ENCODE data around the gene ATP1A4.
"Not testable (repeated sequence)": the region's sequence is repeated elsewhere in the genome, so short reads cannot be mapped to it uniquely, and the experiment has no call there.

The ATP1A4 gene

GRCh38 chr1:160124705-160125478 is 26.5 kb upstream of the ATP1A4 start:
- no peak for DNase-seq

- DNase-seq = no peak
Observed at GRCh38 chr1:160125746-160126145, 25.7 kb upstream of the ATP1A4 start.

- DNase-seq = not testable (repeated sequence)
Observed at GRCh38 chr1:160126342-160126741, 25.1 kb upstream of the ATP1A4 start.

DNA sequence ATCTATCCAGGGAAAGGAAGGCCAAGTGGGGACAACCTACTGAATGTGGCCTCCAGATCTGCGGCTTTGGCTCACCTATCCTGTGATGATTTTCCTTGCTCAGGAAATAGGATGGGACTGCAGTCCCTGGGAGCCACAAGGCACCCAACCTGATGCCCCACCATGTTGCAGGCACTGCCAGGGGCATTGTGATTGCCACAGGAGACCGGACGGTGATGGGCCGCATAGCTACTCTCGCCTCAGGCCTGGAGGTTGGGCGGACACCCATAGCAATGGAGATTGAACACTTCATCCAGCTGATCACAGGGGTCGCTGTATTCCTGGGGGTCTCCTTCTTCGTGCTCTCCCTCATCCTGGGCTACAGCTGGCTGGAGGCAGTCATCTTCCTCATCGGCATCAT is 24.0 kb upstream of the ATP1A4 start:
- no peak for DNase-seq

- no peak for DNase-seq
Observed at GRCh38 chr1:160127865-160128523, 23.4 kb upstream of the ATP1A4 start.

DNA sequence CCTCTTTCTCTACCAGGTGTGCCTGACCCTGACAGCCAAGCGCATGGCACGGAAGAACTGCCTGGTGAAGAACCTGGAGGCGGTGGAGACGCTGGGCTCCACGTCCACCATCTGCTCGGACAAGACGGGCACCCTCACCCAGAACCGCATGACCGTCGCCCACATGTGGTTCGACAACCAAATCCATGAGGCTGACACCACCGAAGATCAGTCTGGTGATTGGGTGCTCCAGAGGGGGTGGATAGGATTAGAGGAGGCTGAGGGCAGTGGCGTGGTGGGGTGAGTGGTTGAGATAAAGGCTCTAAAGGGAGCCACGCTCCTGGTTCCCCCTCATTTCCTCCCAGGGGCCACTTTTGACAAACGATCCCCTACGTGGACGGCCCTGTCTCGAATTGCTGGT is 22.8 kb upstream of the ATP1A4 start:
- no peak for DNase-seq

DNA sequence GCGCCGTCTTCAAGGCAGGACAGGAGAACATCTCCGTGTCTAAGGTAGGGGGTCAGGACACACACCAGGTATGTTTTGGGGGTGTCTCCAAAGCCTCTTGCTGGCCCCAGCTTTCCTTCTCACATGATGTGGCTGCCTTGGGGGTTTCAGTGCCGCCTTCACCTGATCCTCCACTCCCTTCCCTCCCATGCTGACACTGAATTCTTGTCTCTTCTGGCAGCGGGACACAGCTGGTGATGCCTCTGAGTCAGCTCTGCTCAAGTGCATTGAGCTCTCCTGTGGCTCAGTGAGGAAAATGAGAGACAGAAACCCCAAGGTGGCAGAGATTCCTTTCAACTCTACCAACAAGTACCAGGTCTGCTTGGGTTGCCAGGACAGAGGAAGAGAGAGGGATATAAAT is 22.4 kb upstream of the ATP1A4 start:
- no peak for DNase-seq

- DNase-seq = no peak
Observed at GRCh38 chr1:160129558-160129957, 21.8 kb upstream of the ATP1A4 start.

GRCh38 chr1:160129966-160130365 is 21.4 kb upstream of the ATP1A4 start:
- no peak for DNase-seq

- DNase-seq = no peak
Observed at GRCh38 chr1:160130486-160130885, 20.9 kb upstream of the ATP1A4 start.

- no peak for DNase-seq
Observed at GRCh38 chr1:160130939-160131338, 20.5 kb upstream of the ATP1A4 start.

DNA sequence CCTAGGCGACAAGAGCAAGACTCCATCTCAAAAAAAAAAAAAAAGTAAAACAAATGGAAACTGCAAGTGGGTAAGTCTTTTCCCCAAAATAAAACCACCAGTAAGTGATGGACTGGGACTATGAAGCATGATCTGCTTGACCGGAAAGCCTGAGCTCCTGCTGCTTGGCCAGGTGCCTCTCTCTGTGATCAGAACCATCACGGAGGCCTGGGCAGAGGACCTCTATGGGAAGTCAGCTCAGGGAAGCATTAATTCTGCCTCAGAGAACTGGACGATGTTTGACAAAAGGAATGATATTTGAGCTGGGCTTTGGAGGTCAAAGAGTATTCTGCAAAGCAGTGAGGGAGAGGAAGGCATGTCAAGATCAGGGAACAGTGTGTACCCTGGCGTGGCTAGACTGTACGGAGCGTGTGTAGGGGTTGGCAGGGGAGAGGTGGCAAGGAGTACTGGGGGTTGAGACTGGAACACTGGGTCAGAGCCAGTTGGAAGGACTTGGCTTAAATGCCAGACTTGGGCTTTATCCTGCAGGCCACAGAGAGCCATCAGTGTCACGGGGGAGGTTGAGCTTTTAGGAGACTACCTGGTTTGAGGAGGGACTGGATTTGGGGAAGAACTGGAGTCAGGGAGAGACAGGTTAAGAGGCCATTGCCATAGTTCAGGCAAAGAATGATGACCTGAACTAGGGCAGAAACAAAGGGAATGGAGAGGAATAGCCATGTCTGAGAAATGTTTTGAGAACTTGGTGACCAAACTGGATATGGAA is 19.4 kb upstream of the ATP1A4 start:
- no peak for DNase-seq

DNA sequence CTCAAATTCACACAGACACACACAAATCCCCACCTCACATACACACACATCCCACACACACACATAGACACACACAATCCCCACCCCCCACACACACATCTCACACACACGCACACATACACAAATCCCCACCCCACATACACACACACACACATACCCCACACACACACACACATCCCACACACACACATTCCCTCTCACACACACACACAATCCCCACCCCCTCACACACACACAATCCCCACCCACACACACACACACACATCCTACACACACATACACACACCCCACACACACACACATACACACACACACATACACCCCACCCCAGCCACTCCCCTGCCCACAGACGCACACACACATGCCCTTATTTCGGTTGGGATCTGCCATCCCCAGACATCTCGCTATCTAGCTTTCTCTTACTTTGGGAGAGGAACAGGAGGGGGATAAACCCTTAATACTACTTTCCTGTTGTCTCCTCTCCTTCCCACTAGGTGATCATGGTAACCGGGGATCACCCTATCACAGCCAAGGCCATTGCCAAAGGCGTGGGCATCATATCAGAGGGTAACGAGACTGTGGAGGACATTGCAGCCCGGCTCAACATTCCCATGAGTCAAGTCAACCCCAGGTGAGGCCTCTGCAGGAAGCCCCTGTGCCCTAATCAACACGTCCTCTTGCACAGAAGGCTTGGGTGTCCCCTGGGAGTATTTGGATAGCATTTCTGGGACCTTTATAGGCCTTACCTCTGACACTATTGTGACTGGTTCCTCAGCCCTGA is 17.2 kb upstream of the ATP1A4 start:
- no peak for DNase-seq

DNA sequence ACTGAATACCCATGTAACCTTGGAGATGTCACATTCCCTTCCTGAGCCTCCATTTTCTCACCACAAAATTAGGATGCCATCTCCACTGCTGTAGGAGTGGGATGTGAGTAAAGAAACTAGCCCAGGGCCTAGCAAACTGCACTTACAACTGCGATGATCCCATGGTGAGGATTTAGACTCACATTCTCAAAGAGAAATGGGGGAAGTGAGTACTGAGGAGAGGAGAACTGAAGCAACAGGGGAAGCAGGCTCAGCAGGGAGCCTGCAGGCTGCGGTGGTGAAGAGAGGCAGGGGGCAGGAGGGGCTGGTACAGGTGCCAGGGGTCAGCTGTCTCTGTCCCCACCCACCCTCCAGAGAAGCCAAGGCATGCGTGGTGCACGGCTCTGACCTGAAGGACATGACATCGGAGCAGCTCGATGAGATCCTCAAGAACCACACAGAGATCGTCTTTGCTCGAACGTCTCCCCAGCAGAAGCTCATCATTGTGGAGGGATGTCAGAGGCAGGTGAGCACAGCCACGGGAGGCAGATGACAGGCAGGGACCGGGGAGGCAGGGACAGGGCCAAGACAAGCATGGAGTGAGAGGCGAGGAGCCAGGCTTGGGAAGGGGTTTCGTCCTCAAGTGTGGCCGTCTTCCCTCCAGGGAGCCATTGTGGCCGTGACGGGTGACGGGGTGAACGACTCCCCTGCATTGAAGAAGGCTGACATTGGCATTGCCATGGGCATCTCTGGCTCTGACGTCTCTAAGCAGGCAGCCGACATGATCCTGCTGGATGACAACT is 16.4 kb upstream of the ATP1A4 start:
- DNase-seq = no peak

DNA sequence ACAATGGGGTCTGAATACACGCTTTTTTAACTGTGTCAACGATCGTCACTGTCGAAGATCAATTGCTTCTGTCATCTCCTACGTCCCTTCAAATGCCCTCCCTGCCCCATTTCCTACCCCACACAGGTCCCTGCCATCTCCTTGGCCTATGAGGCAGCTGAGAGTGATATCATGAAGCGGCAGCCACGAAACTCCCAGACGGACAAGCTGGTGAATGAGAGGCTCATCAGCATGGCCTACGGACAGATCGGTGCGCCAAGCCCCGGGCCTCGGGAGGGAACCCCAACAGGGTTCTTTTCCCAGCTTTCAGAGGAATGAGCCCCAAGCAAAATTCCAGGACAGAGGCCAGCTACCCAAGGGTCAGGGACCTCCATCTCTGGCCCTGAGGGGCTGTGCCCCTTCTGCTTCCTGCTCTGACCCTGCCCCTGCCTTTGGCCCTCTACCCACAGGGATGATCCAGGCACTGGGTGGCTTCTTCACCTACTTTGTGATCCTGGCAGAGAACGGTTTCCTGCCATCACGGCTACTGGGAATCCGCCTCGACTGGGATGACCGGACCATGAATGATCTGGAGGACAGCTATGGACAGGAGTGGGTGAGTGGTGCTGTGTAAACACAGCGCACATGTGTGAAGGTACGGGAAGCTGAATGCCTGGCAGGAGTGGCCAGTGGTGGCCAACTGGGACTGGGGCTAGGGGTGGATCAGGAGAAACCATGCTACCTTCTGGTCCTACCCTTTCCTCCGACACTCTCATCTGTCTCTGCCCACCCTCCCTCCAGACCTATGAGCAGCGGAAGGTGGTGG is 15.1 kb upstream of the ATP1A4 start:
- DNase-seq = no peak

- DNase-seq = no peak
Observed at GRCh38 chr1:160136926-160137200, 14.5 kb upstream of the ATP1A4 start.

DNA sequence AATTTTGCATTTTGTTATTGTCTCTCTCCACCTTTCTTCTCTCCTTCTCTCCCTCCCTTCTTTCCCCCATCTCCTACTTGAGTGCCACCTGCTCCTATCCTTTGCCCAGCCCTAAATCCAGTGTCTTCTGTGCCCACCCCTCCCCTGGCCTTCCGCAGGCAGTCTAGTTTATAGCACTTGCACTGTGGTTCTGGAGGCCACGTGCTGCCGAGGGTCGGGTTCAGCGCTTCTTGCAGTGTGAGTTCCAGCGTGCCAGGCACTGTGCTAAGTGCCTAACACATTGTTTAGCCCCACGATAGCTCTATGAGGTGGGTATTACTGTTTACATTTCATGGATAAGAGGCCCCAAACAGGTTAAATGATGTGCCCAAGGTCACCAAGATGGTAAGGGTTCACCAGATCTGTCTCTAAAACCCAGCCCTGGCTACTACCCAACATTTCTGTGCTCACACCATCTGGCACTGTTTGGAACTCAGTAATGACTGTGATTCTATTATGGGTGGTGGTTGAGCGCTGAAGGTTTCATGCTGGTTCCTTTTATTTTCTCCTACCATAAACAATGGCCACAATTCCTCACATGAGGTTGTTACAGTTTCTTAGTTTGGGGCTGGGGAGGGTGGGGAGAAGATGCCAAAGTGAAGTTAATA is 14.1 kb upstream of the ATP1A4 start:
- DNase-seq = no peak

GRCh38 chr1:160139840-160140239 is 11.6 kb upstream of the ATP1A4 start:
- DNase-seq = no peak

DNA sequence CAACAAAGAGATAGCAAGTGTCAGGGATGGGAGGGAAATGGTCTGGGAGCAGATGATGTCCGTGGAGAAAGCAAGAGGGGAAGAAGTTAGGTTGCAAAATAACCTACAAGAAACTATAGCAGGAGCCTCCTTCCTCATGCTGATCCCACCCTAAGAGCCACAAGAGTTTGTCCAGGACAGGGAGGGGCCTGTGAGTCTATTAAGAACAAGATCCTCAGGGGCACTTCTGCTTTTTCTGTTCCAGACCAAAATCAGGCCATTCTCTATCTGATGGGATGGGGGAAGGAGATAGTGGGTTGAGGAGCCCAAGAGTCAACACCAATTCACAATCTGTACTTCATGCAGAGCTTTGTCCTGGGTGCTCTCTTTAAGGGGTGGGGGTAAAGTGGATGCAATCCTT is 7.7 kb upstream of the ATP1A4 start:
- no peak for DNase-seq

GRCh38 chr1:160144921-160145320 is 6.5 kb upstream of the ATP1A4 start:
- DNase-seq = no peak

DNA sequence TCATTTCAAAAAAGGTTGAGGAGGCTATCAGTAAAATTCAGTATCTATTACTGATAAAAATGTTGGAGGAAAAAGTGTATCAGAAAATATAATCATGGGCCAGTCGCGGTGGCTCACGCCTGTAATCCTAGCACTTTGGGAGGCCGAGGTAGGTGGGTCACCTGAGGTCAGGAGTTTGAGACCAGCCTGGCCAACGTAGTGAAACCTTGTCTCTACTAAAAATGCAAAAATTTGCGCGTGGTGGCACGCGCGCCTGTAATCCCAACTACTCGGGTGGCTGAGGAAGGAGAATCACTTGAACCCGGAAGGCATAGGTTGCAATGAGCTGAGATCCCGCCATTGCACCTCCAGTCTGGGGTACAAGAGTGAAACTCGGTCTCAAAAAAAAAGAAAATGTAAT is 5.3 kb upstream of the ATP1A4 start:
- DNase-seq = no peak

Data from effector CD4-positive, alpha-beta T cell (primary cell).